ENCODE measurements around the gene UBTF. TPM values are rescaled to one million over a fixed set of nuclear protein-coding genes. Genes with fewer than 3 reads are reported as not detected.

UBTF gene
- total RNA-seq, 1 donor from 2014 or later: 97.6 TPM

DNA sequence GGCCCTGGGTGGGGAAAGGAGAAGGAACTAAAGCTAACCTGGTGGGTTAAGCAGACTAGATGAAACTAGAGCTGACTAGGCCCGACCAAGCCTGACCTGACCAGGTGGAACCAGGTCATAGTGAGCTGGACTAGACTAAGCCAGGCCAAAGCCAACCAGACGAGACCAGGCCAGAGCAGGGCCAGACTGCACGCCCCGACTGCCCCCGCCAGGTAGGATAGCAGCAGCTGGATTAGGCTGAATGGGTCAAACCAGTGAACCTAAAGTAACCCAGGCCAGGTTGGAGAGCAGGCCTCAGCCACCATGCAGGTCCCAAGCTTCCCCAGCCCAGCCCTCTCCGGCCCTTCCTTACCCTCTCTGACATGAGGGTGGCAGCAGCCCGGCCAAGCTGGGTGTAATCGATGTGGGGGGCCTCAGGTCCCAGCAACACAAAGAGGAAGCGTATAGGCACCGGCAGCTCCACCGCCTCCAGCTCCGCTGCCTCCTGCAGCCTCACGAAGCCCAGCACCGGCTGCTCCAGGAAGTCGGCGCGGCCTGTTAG, 39.4 kb upstream of the UBTF start:
- Mint-ChIP-seq H3K36me3 (ENCODE audit: unreplicated experiment) (no peaks in the 10 kb centered on the region), H3K4me3 (ENCODE audit: unreplicated experiment) (no peak overlapping the region), H3K27me3 (ENCODE audit: unreplicated experiment) (peaks cover 3% of the 10 kb centered on the region), H3K4me1 (ENCODE audit: low read depth, unreplicated experiment) (no peaks in the 10 kb centered on the region), H3K9me3 (ENCODE audit: unreplicated experiment) (peaks cover 11% of the 10 kb centered on the region), H3K27ac (ENCODE audit: unreplicated experiment) (no peak overlapping the region)
- no peak for DNase-seq
- TF ChIP-seq, protein P1, sequence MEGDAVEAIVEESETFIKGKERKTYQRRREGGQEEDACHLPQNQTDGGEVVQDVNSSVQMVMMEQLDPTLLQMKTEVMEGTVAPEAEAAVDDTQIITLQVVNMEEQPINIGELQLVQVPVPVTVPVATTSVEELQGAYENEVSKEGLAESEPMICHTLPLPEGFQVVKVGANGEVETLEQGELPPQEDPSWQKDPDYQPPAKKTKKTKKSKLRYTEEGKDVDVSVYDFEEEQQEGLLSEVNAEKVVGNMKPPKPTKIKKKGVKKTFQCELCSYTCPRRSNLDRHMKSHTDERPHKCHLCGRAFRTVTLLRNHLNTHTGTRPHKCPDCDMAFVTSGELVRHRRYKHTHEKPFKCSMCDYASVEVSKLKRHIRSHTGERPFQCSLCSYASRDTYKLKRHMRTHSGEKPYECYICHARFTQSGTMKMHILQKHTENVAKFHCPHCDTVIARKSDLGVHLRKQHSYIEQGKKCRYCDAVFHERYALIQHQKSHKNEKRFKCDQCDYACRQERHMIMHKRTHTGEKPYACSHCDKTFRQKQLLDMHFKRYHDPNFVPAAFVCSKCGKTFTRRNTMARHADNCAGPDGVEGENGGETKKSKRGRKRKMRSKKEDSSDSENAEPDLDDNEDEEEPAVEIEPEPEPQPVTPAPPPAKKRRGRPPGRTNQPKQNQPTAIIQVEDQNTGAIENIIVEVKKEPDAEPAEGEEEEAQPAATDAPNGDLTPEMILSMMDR (IDR thresholded peaks at IDR 0.05; ENCODE audit: partially characterized antibody, unreplicated experiment): no peak

GRCh38 chr17:44257815-44258760, 38.6 kb upstream of the UBTF start:
- peaks cover 3% of the 10 kb centered on the region for H3K27me3 Mint-ChIP-seq (ENCODE audit: unreplicated experiment)
- no peak for DNase-seq
- no peak overlapping the region for H3K27ac Mint-ChIP-seq (ENCODE audit: unreplicated experiment)
- H3K9me3 Mint-ChIP-seq (ENCODE audit: unreplicated experiment): peaks cover 11% of the 10 kb centered on the region
- TF ChIP-seq, protein P1 (IDR thresholded peaks at IDR 0.05; ENCODE audit: partially characterized antibody, unreplicated experiment): no peak
- H3K36me3 Mint-ChIP-seq (ENCODE audit: unreplicated experiment): no peaks in the 10 kb centered on the region
- H3K4me1 Mint-ChIP-seq (ENCODE audit: low read depth, unreplicated experiment): no peaks in the 10 kb centered on the region
- H3K4me3 Mint-ChIP-seq (ENCODE audit: unreplicated experiment): no peak overlapping the region

DNA sequence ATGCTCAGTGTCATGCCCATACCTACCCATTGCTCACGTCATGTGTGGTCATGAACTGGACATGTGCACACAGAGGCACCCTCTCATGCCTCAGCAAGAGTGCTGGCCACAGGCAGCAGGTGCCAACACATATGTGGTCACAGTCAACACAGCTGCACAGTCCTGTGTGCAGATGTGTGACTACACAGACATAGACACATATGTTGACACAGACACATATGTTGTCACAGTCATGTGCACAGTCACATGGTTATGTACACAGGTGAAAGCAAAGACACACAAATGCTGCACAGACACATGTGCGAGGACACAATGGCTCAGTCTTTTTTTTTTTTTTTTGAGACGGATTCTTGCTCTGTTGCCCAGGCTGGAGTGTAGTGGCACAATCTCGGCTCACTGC, 37.2 kb upstream of the UBTF start:
- Mint-ChIP-seq H3K9me3 (ENCODE audit: unreplicated experiment) (peaks cover 11% of the 10 kb centered on the region), H3K27me3 (ENCODE audit: unreplicated experiment) (peaks cover 3% of the 10 kb centered on the region), H3K36me3 (ENCODE audit: unreplicated experiment) (no peaks in the 10 kb centered on the region), H3K27ac (ENCODE audit: unreplicated experiment) (no peak overlapping the region), H3K4me3 (ENCODE audit: unreplicated experiment) (no peak overlapping the region), H3K4me1 (ENCODE audit: low read depth, unreplicated experiment) (no peaks in the 10 kb centered on the region)
- DNase-seq: no peak
- TF ChIP-seq, protein P1 (IDR thresholded peaks at IDR 0.05; ENCODE audit: partially characterized antibody, unreplicated experiment): no peak

GRCh38 chr17:44255915-44256314, 36.4 kb upstream of the UBTF start:
- DNase-seq: no peak
- Mint-ChIP-seq H3K4me1 (ENCODE audit: low read depth, unreplicated experiment) (no peaks in the 10 kb centered on the region), H3K4me3 (ENCODE audit: unreplicated experiment) (no peak overlapping the region), H3K27ac (ENCODE audit: unreplicated experiment) (no peak overlapping the region), H3K27me3 (ENCODE audit: unreplicated experiment) (peaks cover 3% of the 10 kb centered on the region), H3K9me3 (ENCODE audit: unreplicated experiment) (peaks cover 11% of the 10 kb centered on the region), H3K36me3 (ENCODE audit: unreplicated experiment) (no peaks in the 10 kb centered on the region)
- TF ChIP-seq, protein P1 (IDR thresholded peaks at IDR 0.05; ENCODE audit: partially characterized antibody, unreplicated experiment): no peak
